MM.1S (cell line): ENCODE results near the gene ATAD3B.
"Not testable (repeated sequence)": the region's sequence is repeated elsewhere in the genome, so short reads cannot be mapped to it uniquely, and the experiment has no call there.

Experiments used
- DNase-seq: peaks from one replicate; pipeline ENCODE4 v3.0.0-alpha.2; 2015
- H2AFZ ChIP-seq: fragments of 300-600 bp; sonication (generic); 2 replicates; pipeline ENCODE4 v1.6.0; 2016; ENCODE audit warnings: antibody characterized with exemption, low read length
- H3F3A ChIP-seq: fragments of 300-600 bp; sonication (generic); 2 replicates; pipeline ENCODE4 v1.6.1; 2016; ENCODE audit warnings: mild to moderate bottlenecking, antibody characterized with exemption, low read length, moderate library complexity, mixed read lengths; ENCODE audit not compliant: insufficient read depth
- H3K27ac ChIP-seq: fragments of 300-600 bp; sonication (generic); 2 replicates; pipeline ENCODE4 v1.5.1; 2016; ENCODE audit warnings: mild to moderate bottlenecking, low read length
- H3K27me3 ChIP-seq: fragments of 300-600 bp; sonication (generic); replicated peaks from 2 replicates; pipeline ENCODE4 v1.6.0; 2016; ENCODE audit warnings: low read length; ENCODE audit not compliant: insufficient read depth
- H3K36me3 ChIP-seq: fragments of 300-600 bp; sonication (generic); replicated peaks from 2 replicates; pipeline ENCODE4 v1.6.1; 2016; ENCODE audit warnings: mild to moderate bottlenecking, low read length, mixed read lengths; ENCODE audit not compliant: insufficient read depth
- H3K4me1 ChIP-seq: fragments of 300-600 bp; sonication (generic); 2 replicates; pipeline ENCODE4 v1.6.1; 2016; ENCODE audit warnings: low read length, mixed read lengths
- H3K4me2 ChIP-seq: fragments of 300-600 bp; sonication (generic); 2 replicates; pipeline ENCODE4 v1.6.0; 2016; ENCODE audit warnings: low read depth, low read length
- H3K4me3 ChIP-seq: fragments of 300-600 bp; sonication (generic); 2 replicates; pipeline ENCODE4 v1.5.1; 2016; ENCODE audit warnings: low read length, mixed read lengths
- H3K79me2 ChIP-seq: fragments of 300-600 bp; sonication (generic); 2 replicates; pipeline ENCODE4 v1.6.1; 2016; ENCODE audit warnings: mixed run types, low read length, mixed read lengths
- H3K9ac ChIP-seq: fragments of 300-600 bp; sonication (generic); 2 replicates; pipeline ENCODE4 v1.6.1; 2016; ENCODE audit warnings: low read length, mixed read lengths
- H3K9me2 ChIP-seq: fragments of 300-600 bp; sonication (generic); replicated peaks from 2 replicates; pipeline ENCODE4 v1.6.1; 2016; ENCODE audit warnings: mild to moderate bottlenecking, low read length, mixed read lengths; ENCODE audit not compliant: insufficient read depth
- H3K9me3 ChIP-seq: fragments of 300-600 bp; sonication (generic); replicated peaks from 2 replicates; pipeline ENCODE4 v1.6.1; 2016; ENCODE audit warnings: mild to moderate bottlenecking, low read length, mixed read lengths; ENCODE audit not compliant: insufficient read depth
- H4K20me1 ChIP-seq: fragments of 300-600 bp; sonication (generic); 2 replicates; pipeline ENCODE4 v1.6.1; 2016; ENCODE audit warnings: mild to moderate bottlenecking, low read length, moderate library complexity, mixed read lengths; ENCODE audit not compliant: insufficient read depth
- CTCF ChIP-seq: fragments of 300-600 bp; sonication (generic); IDR thresholded peaks from 2 replicates; pipeline ENCODE4 v1.5.1; 2016; ENCODE audit warnings: antibody characterized with exemption, low read length, mixed read lengths
- EZH2 ChIP-seq: fragments of 300-600 bp; sonication (generic); optimal IDR thresholded peaks from 2 replicates; pipeline ENCODE3; 2017; ENCODE audit warnings: low read depth, mild to moderate bottlenecking, antibody characterized with exemption, low read length, mixed read lengths
- EZH2phosphoT487 ChIP-seq: fragments of 300-600 bp; sonication (generic); IDR thresholded peaks from 2 replicates; pipeline ENCODE4 v1.6.1; 2018; ENCODE audit warnings: antibody characterized with exemption, low read length

ATAD3B gene

GRCh38 chr1:1459711-1460110 is 11.9 kb upstream of the ATAD3B start:
- peaks cover 22% of the 10 kb centered on the region for H3K79me2 ChIP-seq
- not testable (repeated sequence) for H3K9ac ChIP-seq, H3K36me3 ChIP-seq, H2AFZ ChIP-seq, H4K20me1 ChIP-seq, H3K9me3 ChIP-seq, DNase-seq, H3K4me3 ChIP-seq, H3K9me2 ChIP-seq, H3K27ac ChIP-seq, H3K4me1 ChIP-seq, H3K4me2 ChIP-seq
- H3F3A ChIP-seq = peaks cover 13% of the 10 kb centered on the region; the same call in 1 of the 2 replicates
- peaks cover 26% of the 10 kb centered on the region for H3K27me3 ChIP-seq

GRCh38 chr1:1460540-1461130 is 10.9 kb upstream of the ATAD3B start:
- H3K4me3 ChIP-seq = no peak overlapping the region
- peaks cover 9% of the 10 kb centered on the region; the same call in 1 of the 2 replicates for H3K4me1 ChIP-seq
- H3K27me3 ChIP-seq = peaks cover 20% of the 10 kb centered on the region
- no peak overlapping the region for H3K27ac ChIP-seq
- no peak overlapping the region for H3K9ac ChIP-seq
- H3F3A ChIP-seq = peaks cover 13% of the 10 kb centered on the region; the same call in 1 of the 2 replicates
- no peak overlapping the region for H2AFZ ChIP-seq
- no peak overlapping the region for H3K4me2 ChIP-seq
- no peaks in the 10 kb centered on the region for H3K9me3 ChIP-seq
- no peaks in the 10 kb centered on the region for H3K36me3 ChIP-seq
- H4K20me1 ChIP-seq = no peaks in the 10 kb centered on the region
- DNase-seq = no peak
- H3K9me2 ChIP-seq = no peaks in the 10 kb centered on the region
- TF ChIP-seq EZH2phosphoT487 (no peak), EZH2 (no peak), CTCF (no peak)
- peaks cover 22% of the 10 kb centered on the region for H3K79me2 ChIP-seq

- Histone ChIP-seq H3F3A (peaks cover 13% of the 10 kb centered on the region; the same call in 1 of the 2 replicates), H3K27me3 (peaks cover 18% of the 10 kb centered on the region), H3K79me2 (peaks cover 29% of the 10 kb centered on the region), H3K9ac (peak overlapping the region; percentile 77), H3K9me3 (no peaks in the 10 kb centered on the region), H3K4me1 (peaks cover 9% of the 10 kb centered on the region; the same call in 1 of the 2 replicates), H3K4me2 (peak overlapping the region; percentile 96), H3K4me3 (peak overlapping the region; percentile 68), H3K9me2 (no peaks in the 10 kb centered on the region), H3K27ac (peak overlapping the region; percentile 88), H4K20me1 (no peaks in the 10 kb centered on the region), H3K36me3 (no peaks in the 10 kb centered on the region), H2AFZ (peak overlapping the region; percentile 97)
- DNase-seq = peak; percentile 40
- TF ChIP-seq CTCF (peak; percentile 15; the same call in 1 of the 2 replicates), EZH2 (no peak), EZH2phosphoT487 (no peak)
Measured at GRCh38 chr1:1461721-1462317, 9.7 kb upstream of the ATAD3B start.
